ENCODE results near the gene AFF1.

The AFF1 gene

GRCh38 chr4:86972997-86973396 is 38.2 kb downstream of the AFF1 start:
- no peak overlapping the region for H3K4me3 ChIP-seq (ENCODE audit: low read length)
- TF ChIP-seq, protein P1, sequence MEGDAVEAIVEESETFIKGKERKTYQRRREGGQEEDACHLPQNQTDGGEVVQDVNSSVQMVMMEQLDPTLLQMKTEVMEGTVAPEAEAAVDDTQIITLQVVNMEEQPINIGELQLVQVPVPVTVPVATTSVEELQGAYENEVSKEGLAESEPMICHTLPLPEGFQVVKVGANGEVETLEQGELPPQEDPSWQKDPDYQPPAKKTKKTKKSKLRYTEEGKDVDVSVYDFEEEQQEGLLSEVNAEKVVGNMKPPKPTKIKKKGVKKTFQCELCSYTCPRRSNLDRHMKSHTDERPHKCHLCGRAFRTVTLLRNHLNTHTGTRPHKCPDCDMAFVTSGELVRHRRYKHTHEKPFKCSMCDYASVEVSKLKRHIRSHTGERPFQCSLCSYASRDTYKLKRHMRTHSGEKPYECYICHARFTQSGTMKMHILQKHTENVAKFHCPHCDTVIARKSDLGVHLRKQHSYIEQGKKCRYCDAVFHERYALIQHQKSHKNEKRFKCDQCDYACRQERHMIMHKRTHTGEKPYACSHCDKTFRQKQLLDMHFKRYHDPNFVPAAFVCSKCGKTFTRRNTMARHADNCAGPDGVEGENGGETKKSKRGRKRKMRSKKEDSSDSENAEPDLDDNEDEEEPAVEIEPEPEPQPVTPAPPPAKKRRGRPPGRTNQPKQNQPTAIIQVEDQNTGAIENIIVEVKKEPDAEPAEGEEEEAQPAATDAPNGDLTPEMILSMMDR (conservative IDR thresholded peaks at IDR 0.05; ENCODE audit: low read depth, low read length), result no peak
- DNase-seq (ENCODE audit: low read depth), result no peak

- no peak overlapping the region for H3K4me3 ChIP-seq (ENCODE audit: low read length)
- TF ChIP-seq, protein P1 (conservative IDR thresholded peaks at IDR 0.05; ENCODE audit: low read depth, low read length), result no peak
- no peak for DNase-seq (ENCODE audit: low read depth)
Observed at GRCh38 chr4:86973668-86974067, 38.9 kb downstream of the AFF1 start.

GRCh38 chr4:86974551-86974994 is 39.8 kb downstream of the AFF1 start:
- DNase-seq (ENCODE audit: low read depth), result no peak
- TF ChIP-seq, protein P1 (conservative IDR thresholded peaks at IDR 0.05; ENCODE audit: low read depth, low read length), result no peak
- H3K4me3 ChIP-seq (ENCODE audit: low read length), result no peak overlapping the region

DNA sequence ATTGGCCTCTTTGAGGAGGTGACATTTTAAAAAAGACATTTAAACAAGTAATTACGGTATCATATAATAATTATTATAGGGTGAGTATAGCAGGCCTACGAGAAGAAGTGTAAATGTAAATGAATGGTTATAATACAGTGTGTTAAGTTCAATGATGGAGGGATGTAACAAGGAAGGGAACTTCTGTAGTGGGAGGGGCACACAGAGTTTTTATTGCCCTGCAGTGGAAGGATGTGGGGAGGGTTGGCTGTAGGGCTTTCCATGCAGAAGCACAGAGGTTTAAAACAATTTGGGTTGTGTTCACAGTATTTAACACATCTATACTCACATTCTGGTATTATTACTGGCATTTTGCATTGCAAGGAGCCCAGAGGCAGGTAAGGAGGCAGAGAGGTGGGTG is 41.1 kb downstream of the AFF1 start:
- no peak for DNase-seq (ENCODE audit: low read depth)
- no peak overlapping the region for H3K4me3 ChIP-seq (ENCODE audit: low read length)
- TF ChIP-seq, protein P1 (conservative IDR thresholded peaks at IDR 0.05; ENCODE audit: low read depth, low read length), result no peak

- H3K4me3 ChIP-seq (ENCODE audit: low read length), result no peak overlapping the region
- TF ChIP-seq, protein P1 (conservative IDR thresholded peaks at IDR 0.05; ENCODE audit: low read depth, low read length), result no peak
- no peak for DNase-seq (ENCODE audit: low read depth)
Observed at GRCh38 chr4:86976801-86977485, 42.1 kb downstream of the AFF1 start.

GRCh38 chr4:86977621-86978184 is 42.9 kb downstream of the AFF1 start:
- TF ChIP-seq, protein P1 (conservative IDR thresholded peaks at IDR 0.05; ENCODE audit: low read depth, low read length), result no peak
- no peak for DNase-seq (ENCODE audit: low read depth)
- H3K4me3 ChIP-seq (ENCODE audit: low read length), result no peak overlapping the region

DNA sequence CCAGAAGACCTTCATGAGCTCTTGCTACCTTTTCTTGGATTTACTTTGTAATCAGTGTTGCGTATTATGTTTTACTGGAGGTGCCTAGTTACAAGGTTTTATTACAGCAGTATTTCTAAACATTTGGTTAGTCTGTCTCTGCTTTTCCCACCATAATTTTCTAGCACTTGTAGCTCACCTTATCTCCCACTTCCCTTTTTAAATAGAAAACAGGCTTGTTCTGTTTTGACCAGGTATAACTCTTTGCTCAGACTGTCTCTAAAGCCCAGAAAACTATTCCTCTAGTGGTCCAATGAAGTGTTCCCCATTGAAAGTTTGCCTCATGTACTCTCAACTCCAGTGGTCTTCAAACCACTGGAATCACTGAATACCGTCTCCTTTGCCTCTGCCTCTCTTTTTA is 43.9 kb downstream of the AFF1 start:
- no peak overlapping the region for H3K4me3 ChIP-seq (ENCODE audit: low read length)
- TF ChIP-seq, protein P1 (conservative IDR thresholded peaks at IDR 0.05; ENCODE audit: low read depth, low read length), result no peak
- no peak for DNase-seq (ENCODE audit: low read depth)
